K562 (cell line): ENCODE results near the gene CABLES1. TPM values are rescaled to one million over a fixed set of nuclear protein-coding genes. Genes with fewer than 3 reads are reported as not detected.

ENCODE experiments used
- CBFA2T3 ChIP-seq: fragments of 450-650 bp; IDR thresholded peaks from 2 replicates; pipeline ENCODE4 v1.6.1; 2017
- ELK3 ChIP-seq: fragments of 450-650 bp; formaldehyde crosslinking; IDR thresholded peaks from 2 replicates; pipeline ENCODE4 v1.4.0; 2020; ENCODE audit warnings: mild to moderate bottlenecking
- LEF1 ChIP-seq: fragments of 450-650 bp; IDR thresholded peaks from 2 replicates; pipeline ENCODE4 v1.6.1; 2016; ENCODE audit warnings: mild to moderate bottlenecking
- MGA ChIP-seq: fragments of 450-650 bp; IDR thresholded peaks from 2 replicates; pipeline ENCODE4 v1.6.1; 2016; ENCODE audit warnings: mild to moderate bottlenecking, moderate library complexity
- PYGO2 ChIP-seq: fragments of 450-650 bp; IDR thresholded peaks from 2 replicates; pipeline ENCODE4 v1.6.1; 2016; ENCODE audit warnings: mild to moderate bottlenecking, missing genetic modification characterization, moderate library complexity, missing compliant biosample characterization
- RNF219 ChIP-seq: fragments of 250-450 bp; sonication (Bioruptor Pico); IDR thresholded peaks from 2 replicates; pipeline ENCODE4 v1.5.0; 2022; ENCODE audit warnings: mild to moderate bottlenecking
- SIN3B ChIP-seq: fragments of 450-650 bp; IDR thresholded peaks from 2 replicates; pipeline ENCODE4 v1.6.1; 2017; ENCODE audit warnings: low read depth, mild to moderate bottlenecking, moderate library complexity
- SREBF2 ChIP-seq: sonication (generic); formaldehyde crosslinking; IDR thresholded peaks from 2 replicates; pipeline ENCODE4 v1.4.0; 2020; ENCODE audit warnings: mild to moderate bottlenecking, missing genetic modification reagents
- ZBTB49 ChIP-seq: sonication (generic); formaldehyde crosslinking; IDR thresholded peaks from 2 replicates; pipeline ENCODE4 v1.8.0; 2022; ENCODE audit warnings: missing genetic modification reagents, mild to moderate bottlenecking, borderline replicate concordance
- polyA plus RNA-seq, 8 experiments: library from polyadenylated mRNA; depleted of rRNA in 4 of 8; stranded (reverse) in 5 of 8; unstranded in 3 of 8; fragments of >200 nt; fragmentation: Nextera tagmentation in 2 of 8; fragmentation: Illumina TruSeq in 1 of 8; extraction: Ambion mirVana in 2 of 8; extraction: Trizol in 1 of 8; gene quantifications; 2 replicates each; pipeline versions ENCODE4 v1.2.1 to v1.2.3, GENCODE V29; 2011 to 2014; ENCODE audit warnings: inconsistent platforms in 1 of 8, missing spikeins in 1 of 8
- total RNA-seq, 7 experiments: library from RNA; depleted of rRNA in 6 of 7; stranded (reverse); fragments of >200 nt in 6 of 7; fragmentation: Illumina TruSeq in 2 of 7; extraction: Trizol in 2 of 7; gene quantifications; 2 replicates each; pipeline versions ENCODE4 v1.2.1 to v1.2.3, GENCODE V29; 2011 to 2021; ENCODE audit warnings: low replicate concordance in 1 of 7

The CABLES1 gene
- total and polyA plus RNA-seq, 9 of the 15 experiments (the other 6 are each of a cell fraction or from before 2014, with no cell fraction given): 0.04 to 0.10 (median 0.06) TPM; not detected in 3

- TF ChIP-seq MGA (peak; percentile 80), LEF1 (no peak), RNF219 (CRISPR knock-in tag) (no peak), CBFA2T3 (peak; percentile 19; the same call in 1 of the 2 replicates), ELK3 (CRISPR knock-in tag) (no peak), SREBF2 (CRISPR knock-in tag) (no peak), ZBTB49 (CRISPR knock-in tag) (no peak), SIN3B (no peak), PYGO2 (tag) (no peak)
Observed at GRCh38 chr18:23231340-23232021, 96.2 kb downstream of the CABLES1 start (continued).
